ENCODE results near the gene FOLH1.
"Not testable (repeated sequence)": the region's sequence is repeated elsewhere in the genome, so short reads cannot be mapped to it uniquely, and the experiment has no call there.

Gene FOLH1

GRCh38 chr11:49202287-49202976, 6.0 kb downstream of the FOLH1 start:
- ATAC-seq (no peak), DNase-seq (no peak)
- Mint-ChIP-seq H3K27ac (no peak overlapping the region), H3K27me3 (peaks cover 7% of the 10 kb centered on the region), H3K9me3 (no peaks in the 10 kb centered on the region), H3K4me3 (no peak overlapping the region), H3K4me1 (no peaks in the 10 kb centered on the region)

DNA sequence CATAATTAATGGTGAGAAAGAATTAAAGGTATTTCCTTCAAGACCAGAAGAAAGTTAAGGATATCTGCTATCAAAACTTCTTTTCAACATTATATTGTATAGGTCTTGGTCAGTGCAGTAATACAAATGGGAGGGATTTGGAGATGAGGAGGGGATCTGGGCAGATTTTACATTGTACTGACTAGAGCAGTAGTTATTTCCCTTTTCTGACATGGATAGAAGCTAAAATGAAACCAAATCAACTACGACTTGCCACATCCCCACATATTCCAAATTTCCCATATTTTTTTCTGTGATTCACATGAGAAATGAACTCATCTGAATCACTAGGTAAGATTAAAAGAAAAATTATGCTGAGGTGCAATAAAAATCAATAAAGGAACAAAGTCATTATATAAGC, 11.6 kb downstream of the FOLH1 start:
- DNase-seq, H3K27me3 Mint-ChIP-seq, H3K4me1 Mint-ChIP-seq: not testable (repeated sequence)

DNA sequence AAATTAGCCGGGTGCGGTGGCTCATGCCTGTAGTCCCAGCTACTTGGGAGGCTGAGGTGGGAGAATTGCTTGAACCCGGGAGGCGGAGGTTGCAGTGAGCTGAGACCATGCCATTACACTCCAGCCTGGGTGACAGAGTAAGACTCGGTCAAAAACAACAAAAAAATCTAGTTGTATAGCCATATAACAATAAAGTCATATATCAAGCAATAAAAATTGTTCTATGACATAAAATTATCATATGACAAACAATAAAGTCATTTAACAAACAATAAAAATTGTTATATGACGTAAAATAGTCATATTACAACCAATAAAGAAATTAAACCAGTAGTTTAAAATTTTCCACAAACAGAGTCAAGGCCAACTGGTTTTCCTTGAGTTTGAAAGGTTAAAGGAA, 12.4 kb downstream of the FOLH1 start:
- not testable (repeated sequence) for H3K4me3 Mint-ChIP-seq, H3K4me1 Mint-ChIP-seq, DNase-seq, H3K27me3 Mint-ChIP-seq, H3K9me3 Mint-ChIP-seq, ATAC-seq, H3K27ac Mint-ChIP-seq

More for the DNA sequence above, 11.6 kb downstream of the FOLH1 start:
- ATAC-seq, H3K4me3 Mint-ChIP-seq, H3K9me3 Mint-ChIP-seq, H3K27ac Mint-ChIP-seq: not testable (repeated sequence)

DNA sequence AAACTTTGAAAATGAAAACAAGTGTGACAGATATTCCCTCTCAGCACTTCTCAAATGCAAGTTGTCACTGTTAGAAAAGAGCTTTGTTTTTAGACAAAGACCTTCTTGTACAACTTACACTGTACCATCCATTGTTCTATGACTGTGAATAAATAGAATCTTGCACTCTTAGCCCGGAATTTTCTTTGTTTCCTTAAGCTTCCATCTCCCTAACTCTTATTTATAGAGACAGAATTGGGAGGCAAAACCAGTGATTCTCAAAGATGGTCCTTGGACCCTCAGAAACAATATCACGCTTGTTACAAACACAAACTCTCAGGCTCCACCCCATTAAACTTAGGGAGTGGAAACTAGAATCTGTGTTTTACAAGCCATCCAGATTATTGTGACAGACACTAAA, 18.1 kb downstream of the FOLH1 start:
- not testable (repeated sequence) for ATAC-seq, H3K4me1 Mint-ChIP-seq, DNase-seq, H3K27me3 Mint-ChIP-seq, H3K9me3 Mint-ChIP-seq, H3K4me3 Mint-ChIP-seq, H3K27ac Mint-ChIP-seq

DNA sequence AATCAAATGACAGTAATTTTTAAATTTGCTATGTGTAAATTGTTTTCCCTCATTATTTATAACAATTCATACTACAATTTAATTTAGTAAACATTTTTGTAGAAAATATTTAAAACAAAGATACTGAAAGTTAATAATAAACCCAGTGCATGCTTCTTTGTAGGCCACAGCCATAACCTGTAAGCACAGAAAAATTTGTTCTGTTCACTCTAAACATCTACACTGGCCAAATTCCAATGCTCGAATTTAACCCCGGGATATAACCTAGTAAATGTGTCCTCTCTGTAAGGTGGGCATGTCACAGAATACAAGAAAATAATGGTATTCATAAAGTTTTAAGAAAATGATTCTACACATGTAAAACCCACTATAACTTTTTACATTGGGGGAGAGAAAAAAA, 22.2 kb downstream of the FOLH1 start:
- not testable (repeated sequence) for ATAC-seq, H3K4me1 Mint-ChIP-seq, H3K9me3 Mint-ChIP-seq, H3K27ac Mint-ChIP-seq, DNase-seq, H3K4me3 Mint-ChIP-seq, H3K27me3 Mint-ChIP-seq

- H3K4me3 Mint-ChIP-seq: not testable (repeated sequence)
Measured at GRCh38 chr11:49185597-49185996, 22.8 kb downstream of the FOLH1 start.

GRCh38 chr11:49184756-49185155, 23.6 kb downstream of the FOLH1 start:
- not testable (repeated sequence) for DNase-seq, H3K27me3 Mint-ChIP-seq, H3K27ac Mint-ChIP-seq, H3K9me3 Mint-ChIP-seq, ATAC-seq, H3K4me1 Mint-ChIP-seq, H3K4me3 Mint-ChIP-seq

More at GRCh38 chr11:49185597-49185996, 22.8 kb downstream of the FOLH1 start:
- H3K27ac Mint-ChIP-seq, H3K9me3 Mint-ChIP-seq, DNase-seq, H3K4me1 Mint-ChIP-seq, H3K27me3 Mint-ChIP-seq, ATAC-seq: not testable (repeated sequence)

GRCh38 chr11:49177936-49178335, 30.5 kb downstream of the FOLH1 start:
- not testable (repeated sequence) for ATAC-seq, H3K4me1 Mint-ChIP-seq, H3K27me3 Mint-ChIP-seq

GRCh38 chr11:49175378-49175777, 33.0 kb downstream of the FOLH1 start:
- H3K4me3 Mint-ChIP-seq, H3K27me3 Mint-ChIP-seq, H3K27ac Mint-ChIP-seq, ATAC-seq, H3K9me3 Mint-ChIP-seq, H3K4me1 Mint-ChIP-seq, DNase-seq: not testable (repeated sequence)

More at GRCh38 chr11:49177936-49178335, 30.5 kb downstream of the FOLH1 start:
- not testable (repeated sequence) for H3K4me3 Mint-ChIP-seq, DNase-seq, H3K27ac Mint-ChIP-seq, H3K9me3 Mint-ChIP-seq

GRCh38 chr11:49174691-49175366, 33.6 kb downstream of the FOLH1 start:
- H3K4me3 Mint-ChIP-seq, H3K4me1 Mint-ChIP-seq, DNase-seq, ATAC-seq, H3K27me3 Mint-ChIP-seq, H3K27ac Mint-ChIP-seq, H3K9me3 Mint-ChIP-seq: not testable (repeated sequence)

DNA sequence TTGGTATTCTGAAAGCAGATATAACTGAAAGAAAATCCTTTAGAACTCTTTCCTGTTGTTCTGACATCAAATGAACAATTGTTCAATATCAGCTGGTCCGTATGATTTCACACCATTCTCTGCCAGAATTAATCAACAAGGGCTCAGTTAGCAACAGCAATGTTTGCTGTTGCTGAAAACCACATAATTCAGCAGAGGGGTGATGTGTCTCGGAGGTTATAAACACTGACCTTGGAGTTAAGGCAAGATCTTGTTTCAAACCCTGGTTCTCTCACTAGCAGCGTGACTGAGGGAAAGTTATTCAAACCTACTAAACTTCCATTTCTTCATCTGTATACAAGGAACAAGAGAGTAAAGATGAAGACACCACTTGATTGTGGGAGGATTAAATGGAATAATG, 36.8 kb downstream of the FOLH1 start:
- not testable (repeated sequence) for H3K4me3 Mint-ChIP-seq, ATAC-seq, DNase-seq, H3K27me3 Mint-ChIP-seq, H3K27ac Mint-ChIP-seq, H3K9me3 Mint-ChIP-seq, H3K4me1 Mint-ChIP-seq

DNA sequence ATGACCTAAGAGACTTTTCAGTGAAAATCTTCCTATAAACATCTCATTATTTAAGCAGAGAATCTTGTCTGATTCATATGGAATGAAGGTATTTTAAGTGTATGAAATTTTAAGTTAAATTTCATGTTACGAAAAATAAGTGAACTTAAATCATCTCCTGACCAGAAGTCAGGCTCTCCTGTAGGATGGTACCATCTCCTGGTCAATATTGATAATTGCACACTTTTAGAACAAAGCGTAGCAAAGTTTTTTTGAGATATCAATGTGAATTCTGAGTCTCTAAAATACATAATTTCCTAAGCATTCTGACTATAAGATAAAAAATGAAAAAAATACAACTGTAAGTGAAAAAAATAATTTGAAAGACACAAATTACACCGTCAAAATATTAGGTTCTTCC, 38.8 kb downstream of the FOLH1 start:
- H3K4me3 Mint-ChIP-seq, H3K27me3 Mint-ChIP-seq, H3K4me1 Mint-ChIP-seq, H3K27ac Mint-ChIP-seq, H3K9me3 Mint-ChIP-seq, DNase-seq, ATAC-seq: not testable (repeated sequence)

DNA sequence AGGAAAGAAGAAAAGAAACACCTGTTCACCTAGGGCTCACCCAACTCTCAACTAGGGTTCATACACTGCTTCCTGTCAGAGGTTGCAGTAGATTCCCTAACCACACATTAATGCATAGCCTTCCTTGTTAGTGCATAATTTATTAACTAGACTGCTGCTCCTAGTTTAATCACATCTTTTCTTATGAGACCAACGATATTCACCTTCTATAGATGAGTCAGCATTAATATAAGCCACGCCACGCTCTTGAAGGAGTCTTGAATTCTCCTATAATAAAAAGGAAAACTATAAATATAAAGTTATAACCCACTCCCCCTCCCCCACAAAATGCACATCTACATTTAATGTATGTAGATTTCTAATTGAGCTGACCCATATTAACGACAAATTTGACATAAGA, 39.4 kb downstream of the FOLH1 start:
- not testable (repeated sequence) for DNase-seq, ATAC-seq, H3K4me3 Mint-ChIP-seq, H3K4me1 Mint-ChIP-seq, H3K27me3 Mint-ChIP-seq, H3K9me3 Mint-ChIP-seq, H3K27ac Mint-ChIP-seq

- no peak for ATAC-seq
- no peak overlapping the region for H3K4me3 Mint-ChIP-seq
- DNase-seq: no peak
Measured at GRCh38 chr11:49151211-49151610, 57.2 kb downstream of the FOLH1 start.

GRCh38 chr11:49102356-49102755, 106.0 kb downstream of the FOLH1 start:
- not testable (repeated sequence) for DNase-seq, H3K4me1 Mint-ChIP-seq, H3K4me3 Mint-ChIP-seq, H3K9me3 Mint-ChIP-seq, H3K27ac Mint-ChIP-seq, H3K27me3 Mint-ChIP-seq
- ATAC-seq: peak; percentile 33

More at GRCh38 chr11:49151211-49151610, 57.2 kb downstream of the FOLH1 start:
- Mint-ChIP-seq H3K27ac (no peak overlapping the region), H3K9me3 (no peaks in the 10 kb centered on the region), H3K27me3 (no peaks in the 10 kb centered on the region), H3K4me1 (no peaks in the 10 kb centered on the region)

Measured in stimulated activated naive CD8-positive, alpha-beta T cell treated with anti-CD3 and anti-CD28 coated beads, Interleukin-15, amount 100 ng/mL, for 72 hours (primary cell).